ENCODE results near the gene TTC24.

TTC24 gene

DNA sequence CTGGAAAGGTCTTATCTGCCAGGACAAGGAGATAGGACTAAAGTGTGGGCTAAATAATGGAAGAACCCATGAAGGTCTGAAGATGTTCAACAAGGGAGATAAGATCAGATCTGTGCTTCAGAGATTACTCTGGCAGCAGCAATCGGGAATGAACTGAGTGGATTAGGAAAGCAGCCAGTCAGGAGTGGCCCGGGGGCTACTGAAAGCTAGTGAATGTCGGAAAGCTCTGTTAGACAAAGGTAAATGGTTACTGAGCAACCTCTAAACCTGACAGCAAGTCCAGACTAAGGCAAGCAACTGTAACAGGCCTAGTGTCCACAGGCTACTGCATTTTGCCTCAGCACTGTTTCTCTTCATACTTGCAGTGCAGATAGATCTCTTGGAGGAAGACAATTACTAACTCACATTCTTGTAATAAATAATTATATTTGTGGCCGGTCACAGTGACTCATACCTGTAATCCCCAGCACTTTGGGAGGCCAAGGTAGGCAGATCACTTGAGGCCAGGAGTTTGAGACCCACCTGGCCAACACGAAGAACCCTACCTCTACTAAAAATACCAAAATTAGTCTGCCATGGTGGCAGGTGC lies 19.6 kb upstream of the TTC24 start:
- no peak for DNase-seq (ENCODE audit: low spot score)
- in situ Hi-C loops (cut with MboI; ENCODE audit: low pct_unique_long_range_greater_than_20kb, low sequenced_read_pairs, unreplicated experiment) = no loop called here
- TF ChIP-seq, protein P1, sequence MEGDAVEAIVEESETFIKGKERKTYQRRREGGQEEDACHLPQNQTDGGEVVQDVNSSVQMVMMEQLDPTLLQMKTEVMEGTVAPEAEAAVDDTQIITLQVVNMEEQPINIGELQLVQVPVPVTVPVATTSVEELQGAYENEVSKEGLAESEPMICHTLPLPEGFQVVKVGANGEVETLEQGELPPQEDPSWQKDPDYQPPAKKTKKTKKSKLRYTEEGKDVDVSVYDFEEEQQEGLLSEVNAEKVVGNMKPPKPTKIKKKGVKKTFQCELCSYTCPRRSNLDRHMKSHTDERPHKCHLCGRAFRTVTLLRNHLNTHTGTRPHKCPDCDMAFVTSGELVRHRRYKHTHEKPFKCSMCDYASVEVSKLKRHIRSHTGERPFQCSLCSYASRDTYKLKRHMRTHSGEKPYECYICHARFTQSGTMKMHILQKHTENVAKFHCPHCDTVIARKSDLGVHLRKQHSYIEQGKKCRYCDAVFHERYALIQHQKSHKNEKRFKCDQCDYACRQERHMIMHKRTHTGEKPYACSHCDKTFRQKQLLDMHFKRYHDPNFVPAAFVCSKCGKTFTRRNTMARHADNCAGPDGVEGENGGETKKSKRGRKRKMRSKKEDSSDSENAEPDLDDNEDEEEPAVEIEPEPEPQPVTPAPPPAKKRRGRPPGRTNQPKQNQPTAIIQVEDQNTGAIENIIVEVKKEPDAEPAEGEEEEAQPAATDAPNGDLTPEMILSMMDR (IDR thresholded peaks at IDR 0.05; ENCODE audit: extremely low read depth, insufficient read depth, missing control alignments) = no peak

DNA sequence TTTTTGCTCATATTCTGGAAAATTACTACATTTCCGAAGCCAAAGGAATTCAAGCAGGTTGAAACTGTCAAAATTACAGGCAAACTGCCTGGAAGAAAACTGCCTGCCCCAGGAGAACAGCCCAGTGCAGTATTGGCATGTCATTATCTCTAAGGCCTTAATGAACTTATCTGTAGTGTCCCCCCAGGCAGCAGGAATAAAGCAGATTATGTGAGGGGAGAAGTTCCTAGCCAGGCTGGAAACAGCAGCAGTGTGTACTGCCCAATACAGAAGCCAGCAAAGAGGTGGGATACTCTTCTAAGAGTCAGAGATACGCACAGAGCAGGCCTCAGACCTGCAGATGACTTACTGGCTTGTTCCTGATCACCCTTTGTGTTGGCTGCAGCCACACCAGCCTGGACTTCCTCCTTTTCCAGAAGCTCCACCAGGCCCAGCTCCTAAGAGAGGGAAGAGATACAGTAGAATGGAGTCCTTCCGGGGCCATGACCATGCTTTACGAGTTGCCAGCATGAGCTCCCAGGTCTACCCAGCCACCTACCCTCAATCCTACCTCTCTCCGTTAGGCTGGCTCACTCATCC lies 18.8 kb upstream of the TTC24 start:
- TF ChIP-seq, protein P1 (IDR thresholded peaks at IDR 0.05; ENCODE audit: extremely low read depth, insufficient read depth, missing control alignments) = no peak
- DNase-seq (ENCODE audit: low spot score) = no peak
- in situ Hi-C loops (cut with MboI; ENCODE audit: low pct_unique_long_range_greater_than_20kb, low sequenced_read_pairs, unreplicated experiment) = no loop called here

DNA sequence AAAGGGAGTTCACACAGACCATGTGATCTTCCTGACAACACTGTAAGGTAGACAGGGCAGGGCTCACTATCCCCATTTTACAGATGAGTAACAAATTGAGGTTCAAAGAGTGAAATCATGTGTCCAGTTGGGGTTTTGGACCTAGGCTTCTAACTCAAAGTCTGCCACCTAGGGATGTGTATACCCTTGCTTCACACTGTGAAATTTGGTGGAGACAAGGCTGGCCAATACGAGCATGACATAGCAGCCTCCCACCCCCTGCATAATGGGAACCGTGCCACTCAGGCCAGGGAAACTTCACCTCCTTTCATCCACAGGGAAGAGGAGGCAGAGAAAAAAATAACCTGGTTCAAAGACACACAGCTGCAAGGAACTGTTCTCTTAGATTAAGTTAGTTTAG lies 14.0 kb upstream of the TTC24 start:
- in situ Hi-C loops (cut with MboI; ENCODE audit: low pct_unique_long_range_greater_than_20kb, low sequenced_read_pairs, unreplicated experiment) = no loop called here
- TF ChIP-seq, protein P1 (IDR thresholded peaks at IDR 0.05; ENCODE audit: extremely low read depth, insufficient read depth, missing control alignments) = no peak
- no peak for DNase-seq (ENCODE audit: low spot score)

DNA sequence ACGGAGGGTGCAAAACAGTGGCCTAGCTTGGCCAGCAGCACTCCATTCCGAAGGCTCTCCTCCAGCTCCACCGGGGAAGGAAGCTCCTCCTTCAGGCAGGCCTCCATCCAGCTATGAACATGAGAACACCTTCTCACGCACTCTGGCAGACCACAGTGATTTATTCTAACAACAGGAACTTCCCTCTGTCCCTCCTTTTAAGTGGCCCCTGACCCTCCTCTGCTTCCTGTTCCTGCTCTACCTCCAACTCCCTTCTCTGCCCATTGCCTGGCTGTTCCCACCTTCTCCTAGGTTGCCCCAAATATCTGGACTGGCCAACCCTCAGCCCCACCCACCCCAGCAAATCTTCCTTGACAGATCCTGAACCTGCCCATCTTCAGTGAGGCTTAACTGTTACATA lies 13.1 kb upstream of the TTC24 start:
- DNase-seq (ENCODE audit: low spot score) = no peak
- TF ChIP-seq, protein P1 (IDR thresholded peaks at IDR 0.05; ENCODE audit: extremely low read depth, insufficient read depth, missing control alignments) = no peak
- in situ Hi-C loops (cut with MboI; ENCODE audit: low pct_unique_long_range_greater_than_20kb, low sequenced_read_pairs, unreplicated experiment) = no loop called here

DNA sequence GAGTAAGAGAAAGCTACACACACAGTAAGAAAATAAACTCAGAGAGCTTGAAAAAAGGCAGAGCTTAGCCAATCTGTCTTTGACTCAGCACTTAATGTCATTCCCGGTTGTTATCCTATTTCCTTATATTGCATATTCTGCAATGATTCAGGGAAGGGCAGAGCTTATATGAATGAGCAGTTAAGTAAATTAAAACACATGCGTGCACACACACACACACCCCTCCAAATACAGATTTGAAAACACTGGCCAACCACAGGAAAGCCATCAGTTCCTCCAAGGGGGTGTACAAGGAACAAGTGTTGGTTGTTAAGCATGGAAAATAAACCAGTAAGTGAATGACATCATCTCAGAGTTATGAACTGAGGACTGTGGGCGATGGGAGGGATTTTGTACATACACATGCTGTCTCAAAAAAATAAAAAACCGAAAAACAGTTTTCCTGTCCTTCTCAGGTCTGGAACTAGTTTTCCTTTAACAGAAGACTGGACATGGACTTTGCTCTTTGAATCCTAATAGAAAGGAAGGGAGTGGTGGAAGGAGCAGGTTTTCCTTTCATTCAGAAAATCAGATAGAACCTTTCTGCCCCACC lies 8.2 kb upstream of the TTC24 start:
- DNase-seq (ENCODE audit: low spot score) = no peak
- in situ Hi-C loops (cut with MboI; ENCODE audit: low pct_unique_long_range_greater_than_20kb, low sequenced_read_pairs, unreplicated experiment) = no loop called here
- TF ChIP-seq, protein P1 (IDR thresholded peaks at IDR 0.05; ENCODE audit: extremely low read depth, insufficient read depth, missing control alignments) = no peak

DNA sequence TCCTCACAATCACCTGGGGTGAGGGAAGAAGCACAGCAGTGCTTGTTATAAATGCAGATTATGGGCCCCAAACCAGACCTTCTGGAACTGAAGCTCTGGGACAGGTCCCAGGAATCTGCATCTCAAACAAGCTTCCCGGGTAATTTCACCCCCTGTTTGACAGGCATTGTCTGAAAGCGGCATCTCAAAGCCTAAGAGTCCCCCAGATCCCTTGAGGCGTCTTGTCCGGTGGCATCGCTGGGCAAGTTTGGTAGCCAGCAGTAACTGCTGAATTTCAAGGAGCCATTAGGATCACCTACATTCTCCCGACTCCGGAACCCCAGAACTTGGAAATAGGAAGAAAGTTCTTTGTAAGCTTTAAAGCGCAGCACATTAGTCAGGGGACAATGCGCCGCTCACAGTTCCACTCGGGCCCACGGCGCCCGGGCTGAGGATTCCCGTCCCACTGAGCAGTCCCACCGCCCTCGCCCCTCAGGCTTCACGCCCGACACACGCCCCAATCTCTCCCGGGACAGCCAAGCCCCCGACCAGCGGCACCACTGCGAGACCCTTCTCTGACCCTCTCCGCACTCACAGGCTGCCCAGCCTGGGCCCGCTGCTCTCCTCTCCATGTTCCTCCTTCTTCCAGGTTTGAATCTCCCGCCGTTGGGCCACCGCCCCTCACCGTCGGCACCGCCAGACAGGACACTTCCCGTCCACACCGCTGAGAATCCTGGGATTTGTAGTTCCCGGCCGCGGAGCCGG lies 7.4 kb upstream of the TTC24 start, which contains the start of gene IQGAP3:
Gene IQGAP3 (minus strand): TSS at position 647 of the 744 bp plus-strand sequence. CDS start 36 bp downstream, at position 611.
- TF ChIP-seq, protein P1 (IDR thresholded peaks at IDR 0.05; ENCODE audit: extremely low read depth, insufficient read depth, missing control alignments) = no peak
- peak; percentile 91 for DNase-seq (ENCODE audit: low spot score)
- in situ Hi-C loops (cut with MboI; ENCODE audit: low pct_unique_long_range_greater_than_20kb, low sequenced_read_pairs, unreplicated experiment) = no loop called here

Measured in GM13977 (cell line).